H1 (cell line): Measurements from ENCODE around the gene GPR160. TPM values are rescaled to one million over a fixed set of nuclear protein-coding genes. Genes with fewer than 3 reads are reported as not detected.

Source experiments
- CTCF ChIA-PET: fragments of 300-600 bp; sonication (Branson Sonifier 250); formaldehyde crosslinking; loops from one replicate; lab custom pipeline; 2021; ENCODE audit not compliant: partially characterized antibody; lab: Charles Lee
- POLR2A ChIA-PET: fragments of 300-600 bp; sonication (Branson Sonifier 250); formaldehyde crosslinking; loops from one replicate; lab custom pipeline; 2021; ENCODE audit warnings: inconsistent platforms; ENCODE audit not compliant: partially characterized antibody; lab: Charles Lee
- DNase-seq, 2 experiments: peaks; one replicate each; pipeline versions ENCODE4 v3.0.0 to v3.0.0-alpha.2; 2010 to 2022; ENCODE audit warnings: low spot score in 2 of 2, low read depth in 1 of 2, mixed read lengths in 1 of 2
- FAIRE-seq: peaks from 2 replicates; lab custom pipeline; 2011; peaks lifted over from hg19 to GRCh38; lab: Jason Lieb, UNC
- H2AFZ ChIP-seq: 2 replicates; pipeline ENCODE4 v1.8.1; 2012; ENCODE audit warnings: low read length, inconsistent platforms
- H2AK5ac ChIP-seq: 2 replicates; pipeline ENCODE4 v1.6.1; 2013; ENCODE audit warnings: low read depth, low read length
- H2BK120ac ChIP-seq: replicated peaks from 2 replicates; pipeline ENCODE3; 2013; ENCODE audit warnings: low read depth, low read length, inconsistent platforms
- H2BK12ac ChIP-seq: 2 replicates; pipeline ENCODE4 v1.6.1; 2013; ENCODE audit warnings: low read depth, low read length
- H2BK15ac ChIP-seq: 2 replicates; pipeline ENCODE4 v1.6.1; 2013; ENCODE audit warnings: low read length
- H2BK20ac ChIP-seq: 2 replicates; pipeline ENCODE4 v1.6.1; 2013; ENCODE audit warnings: low read length
- H2BK5ac ChIP-seq: 2 replicates; pipeline ENCODE4 v1.6.1; 2013; ENCODE audit warnings: low read depth, low read length
- H3K14ac ChIP-seq: 2 replicates; pipeline ENCODE4 v1.6.1; 2013; ENCODE audit warnings: inconsistent platforms; ENCODE audit not compliant: insufficient read length
- H3K18ac ChIP-seq: 2 replicates; pipeline ENCODE4 v1.6.1; 2013; ENCODE audit warnings: low read length; ENCODE audit errors: extremely low read depth
- H3K23ac ChIP-seq: 2 replicates; pipeline ENCODE4 v1.6.1; 2013; ENCODE audit warnings: inconsistent platforms; ENCODE audit not compliant: insufficient read length
- H3K23me2 ChIP-seq: 2 replicates; pipeline ENCODE4 v1.6.1; 2013; ENCODE audit warnings: low read depth, low read length
- H3K27ac ChIP-seq: 2 replicates; pipeline ENCODE4 v1.6.1; 2011; ENCODE audit warnings: low read depth, low read length, inconsistent platforms
- H3K27me3 ChIP-seq, 4 experiments: replicated peaks in 1 of 4; 1 replicate in 1 of 4; 2 replicates in 3 of 4; pipeline versions ENCODE4 v1.6.1 to v1.8.1; 2011 to 2013; ENCODE audit warnings: low read length in 3 of 4, mild to moderate bottlenecking in 3 of 4, inconsistent platforms in 2 of 4, mixed read lengths in 2 of 4, moderate library complexity in 1 of 4; ENCODE audit not compliant: control insufficient read depth in 3 of 4, insufficient read depth in 3 of 4; ENCODE audit errors: extremely low read depth in 1 of 4
- H3K36me3 ChIP-seq, 4 experiments: 2 replicates each; pipeline versions ENCODE4 v1.6.1 to v1.8.1; 2011 to 2013; ENCODE audit warnings: mild to moderate bottlenecking in 4 of 4, low read length in 3 of 4, moderate library complexity in 2 of 4, control low read depth in 1 of 4, inconsistent platforms in 1 of 4; ENCODE audit not compliant: insufficient read depth in 4 of 4, control insufficient read depth in 2 of 4
- H3K4ac ChIP-seq: replicated peaks from 2 replicates; pipeline ENCODE3; 2013; ENCODE audit warnings: low read length, low read depth, mixed read lengths, inconsistent platforms; ENCODE audit not compliant: insufficient read length
- H3K4me1 ChIP-seq, 4 experiments: replicated peaks in 1 of 4; 1 replicate in 1 of 4; 2 replicates in 3 of 4; pipeline versions ENCODE4 v1.6.1 to v1.8.1; 2011 to 2013; ENCODE audit warnings: low read length in 3 of 4, inconsistent platforms in 2 of 4, mixed read lengths in 1 of 4; ENCODE audit not compliant: insufficient read depth in 4 of 4, control insufficient read depth in 3 of 4
- H3K4me2 ChIP-seq, 2 experiments: 2 replicates each; pipeline versions ENCODE4 v1.6.1 to v1.8.1; 2011 to 2013; ENCODE audit warnings: low read depth in 2 of 2, low read length in 2 of 2, control low read depth in 1 of 2, inconsistent platforms in 1 of 2, mild to moderate bottlenecking in 1 of 2; ENCODE audit not compliant: insufficient read depth in 1 of 2
- H3K4me3 ChIP-seq, 4 experiments: fragments of 200-600, 300-600 bp in 1 of 4; sonication (generic), shearing (Covaris generic), sonication (Bioruptor Twin) in 1 of 4; 2 replicates each; pipeline versions ENCODE4 v1.5.1 to v1.8.1; 2011 to 2016; ENCODE audit warnings: low read length in 4 of 4, low read depth in 3 of 4, control low read depth in 2 of 4, inconsistent platforms in 2 of 4, mild to moderate bottlenecking in 2 of 4, mixed read lengths in 1 of 4, moderate library complexity in 1 of 4; ENCODE audit not compliant: insufficient read depth in 2 of 4; ENCODE audit errors: extremely low read depth in 1 of 4
- H3K56ac ChIP-seq: replicated peaks from 2 replicates; pipeline ENCODE3; 2013; ENCODE audit warnings: low read depth, mild to moderate bottlenecking, mixed read lengths, low read length, inconsistent platforms; ENCODE audit not compliant: insufficient read length
- H3K79me1 ChIP-seq: 2 replicates; pipeline ENCODE4 v1.6.1; 2013; ENCODE audit warnings: low read depth, low read length, control low read depth
- H3K79me2 ChIP-seq, 2 experiments: 2 replicates each; pipeline versions ENCODE4 v1.6.1 to v1.8.1; 2012 to 2013; ENCODE audit warnings: low read length in 2 of 2, mild to moderate bottlenecking in 2 of 2, inconsistent platforms in 1 of 2; ENCODE audit not compliant: insufficient read depth in 2 of 2, control insufficient read depth in 1 of 2
- H3K9ac ChIP-seq, 4 experiments: replicated peaks in 1 of 4; 1 replicate in 1 of 4; 2 replicates in 3 of 4; pipeline versions ENCODE4 v1.6.1 to v1.8.1; 2011 to 2013; ENCODE audit warnings: low read depth in 3 of 4, low read length in 3 of 4, control low read depth in 2 of 4, mild to moderate bottlenecking in 2 of 4, moderate library complexity in 2 of 4, inconsistent platforms in 1 of 4; ENCODE audit errors: extremely low read depth in 1 of 4
- H3K9me3 ChIP-seq, 2 experiments: 2 replicates each; pipeline versions ENCODE4 v1.6.1 to v1.8.1; 2012 to 2013; ENCODE audit warnings: mild to moderate bottlenecking in 2 of 2, moderate library complexity in 2 of 2, control low read depth in 1 of 2, inconsistent platforms in 1 of 2, low read depth in 1 of 2, low read length in 1 of 2, mixed read lengths in 1 of 2; ENCODE audit not compliant: insufficient read depth in 2 of 2
- H4K20me1 ChIP-seq, 2 experiments: replicated peaks in 1 of 2; 2 replicates each; pipeline versions ENCODE3 to v1.8.1; 2011 to 2013; ENCODE audit warnings: inconsistent platforms in 2 of 2, low read length in 2 of 2, mild to moderate bottlenecking in 1 of 2; ENCODE audit not compliant: insufficient read depth in 2 of 2, control insufficient read depth in 1 of 2
- H4K5ac ChIP-seq: 2 replicates; pipeline ENCODE4 v1.6.1; 2013; ENCODE audit warnings: low read length, low read depth, mixed read lengths, inconsistent platforms; ENCODE audit not compliant: insufficient read length
- H4K8ac ChIP-seq: 2 replicates; pipeline ENCODE4 v1.8.0; 2013; ENCODE audit warnings: mild to moderate bottlenecking, moderate library complexity, low read length, inconsistent platforms; ENCODE audit not compliant: insufficient read depth; ENCODE audit errors: extremely low read depth
- H4K91ac ChIP-seq: replicated peaks from 2 replicates; pipeline ENCODE3; 2013; ENCODE audit warnings: low read length, mixed read lengths, inconsistent platforms; ENCODE audit not compliant: insufficient read length
- CBX5 ChIP-seq: fragments of 300-800, 300-1000 bp; sonication (generic); IDR thresholded peaks from 2 replicates; pipeline ENCODE4 v1.7.1; 2016; ENCODE audit warnings: antibody characterized with exemption, low read length, low read depth
- CHD1 ChIP-seq: IDR thresholded peaks from 2 replicates; pipeline ENCODE4 v1.6.1; 2012; ENCODE audit warnings: low read depth, low read length, improper control_type of control experiment
- CHD2 ChIP-seq: IDR thresholded peaks from 2 replicates; pipeline ENCODE4 v1.6.1; 2012; ENCODE audit warnings: low read length, improper control_type of control experiment
- EP300 ChIP-seq, 2 experiments: IDR thresholded peaks; 1 replicate in 1 of 2; 2 replicates in 1 of 2; pipeline ENCODE4 v1.6.1; 2011 to 2012; ENCODE audit warnings: low read depth in 2 of 2, low read length in 2 of 2, mild to moderate bottlenecking in 2 of 2, borderline replicate concordance in 1 of 2, inconsistent platforms in 1 of 2, moderate library complexity in 1 of 2
- GABPA ChIP-seq: IDR thresholded peaks from 2 replicates; pipeline ENCODE4 v1.6.1; 2011; ENCODE audit warnings: mild to moderate bottlenecking, low read length, moderate library complexity, borderline replicate concordance; ENCODE audit not compliant: insufficient read depth
- HDAC2 ChIP-seq, 2 experiments: fragments of 300-600 bp in 1 of 2; sonication (generic) in 1 of 2; IDR thresholded peaks; 2 replicates each; pipeline ENCODE4 v1.6.1; 2011 to 2012; ENCODE audit warnings: low read depth in 2 of 2, low read length in 2 of 2, mild to moderate bottlenecking in 2 of 2, moderate library complexity in 2 of 2, borderline replicate concordance in 1 of 2, inconsistent platforms in 1 of 2
- JUND ChIP-seq: IDR thresholded peaks from 2 replicates; pipeline ENCODE4 v1.6.1; 2011; ENCODE audit warnings: mild to moderate bottlenecking, improper control_type of control experiment, low read length
- PHF8 ChIP-seq: fragments of 200-600 bp; sonication (generic); conservative IDR thresholded peaks from 2 replicates; pipeline ENCODE4 v1.7.1; 2012; ENCODE audit warnings: low read depth, mild to moderate bottlenecking, inconsistent platforms, low read length, moderate library complexity
- RBBP5 ChIP-seq: IDR thresholded peaks from 2 replicates; pipeline ENCODE4 v1.7.1; 2012; ENCODE audit warnings: low read depth, mild to moderate bottlenecking, inconsistent platforms, low read length, moderate library complexity, borderline replicate concordance
- SIX5 ChIP-seq: IDR thresholded peaks from 2 replicates; pipeline ENCODE4 v1.6.1; 2011; ENCODE audit warnings: mild to moderate bottlenecking, low read depth, low read length
- SP2 ChIP-seq: IDR thresholded peaks from 2 replicates; pipeline ENCODE4 v1.6.1; 2012; ENCODE audit warnings: mild to moderate bottlenecking, low read length, inconsistent platforms
- SRF ChIP-seq: IDR thresholded peaks from 2 replicates; pipeline ENCODE4 v1.6.1; 2011; ENCODE audit warnings: mild to moderate bottlenecking, low read depth, low read length, moderate library complexity
- TAF1 ChIP-seq: IDR thresholded peaks from 2 replicates; pipeline ENCODE4 v1.6.1; 2011; ENCODE audit warnings: mild to moderate bottlenecking, low read depth, low read length
- ZNF274 ChIP-seq: IDR thresholded peaks from 2 replicates; pipeline ENCODE4 v1.7.0; 2012; ENCODE audit warnings: low read length, borderline replicate concordance; ENCODE audit errors: extremely low read depth
- WGBS, 2 experiments: shearing (Covaris generic) in 1 of 2; methylation state at CpG; one replicate each; pipeline versions ENCODE4 v1.1.6 to v1.1.7; 2013 to 2015; ENCODE audit warnings: low lambda C conversion rate in 2 of 2, mixed read lengths in 2 of 2, inconsistent platforms in 1 of 2, low coverage in 1 of 2, missing lambda C conversion rate in 1 of 2; ENCODE audit not compliant: insufficient replicate concordance in 2 of 2, insufficient coverage in 1 of 2, insufficient read length in 1 of 2; ENCODE audit errors: extremely low coverage in 1 of 2, missing lambda C conversion rate in 1 of 2; 5-methylcytosine and 5-hydroxymethylcytosine counted together
- polyA plus RNA-seq, 7 experiments: library from polyadenylated mRNA; depleted of rRNA in 3 of 7; stranded (reverse) in 5 of 7; unstranded in 2 of 7; fragments of >200 nt in 5 of 7; fragments of 200-250 nt in 2 of 7; gene quantifications; 1 replicate in 5 of 7; 2 replicates in 1 of 7; 4 replicates in 1 of 7; pipeline versions ENCODE4 v1.2.1 to v1.2.3, GENCODE V29; 2011 to 2013; ENCODE audit warnings: missing spikeins in 2 of 7, mixed read lengths in 2 of 7
- total RNA-seq: library from RNA; stranded (reverse); fragmentation: NEBNext Ultra II Directional; extraction: Animal tissue kit (Norgen Biotek cat#: 25700); gene quantifications from 2 replicates; pipeline ENCODE4 v1.2.1, GENCODE V29; 2021

The GPR160 gene
- total and polyA plus RNA-seq, 2 of the 8 experiments (the other 6 are each of a cell fraction or from before 2014, with no cell fraction given) = 14.3 to 16.6 TPM

- no peak overlapping the region for H3K4ac ChIP-seq
- H3K79me1 ChIP-seq = no peaks in the 10 kb centered on the region
- ChIA-PET POLR2A (interaction anchor here (0.8 to 2.6 kb wide), 5 partner anchors 9 to 268 kb away, joined by 3 to 12 read pairs (median 4); partner anchors contain the start of genes LRRC31 and SEC62), CTCF (interaction anchor here (1.0 to 2.3 kb wide), 5 partner anchors 19 to 75 kb away, joined by 3 to 14 read pairs (median 3); no protein-coding TSS in a partner anchor)
- DNase-seq = no peak
- no peaks in the 10 kb centered on the region for H4K20me1 ChIP-seq
- peak overlapping the region; percentile 66; the same call in 1 of the 2 replicates for H2AFZ ChIP-seq
- peaks cover 0 to 3% of the 10 kb centered on the region in 2 experiments; a peak in 1 of 4 replicates for H3K79me2 ChIP-seq
- H3K36me3 ChIP-seq = no peaks in the 10 kb centered on the region
- no peak overlapping the region for H3K9ac ChIP-seq
- 53% methylated on average over 8 of the region's 8 CpGs; no CpG with 5 or more reads in 1 of the 2 experiments for WGBS, 2 experiments
- FAIRE-seq = no peak
- H3K27ac ChIP-seq = no peak overlapping the region
- H3K23ac ChIP-seq = no peak overlapping the region
- no peak overlapping the region for H2BK5ac ChIP-seq
- no peaks in the 10 kb centered on the region for H3K9me3 ChIP-seq
- no peak overlapping the region for H2BK12ac ChIP-seq
- peaks cover 0 to 7% (median 5%) of the 10 kb centered on the region in 4 experiments; a peak in 4 of 7 replicates for H3K4me1 ChIP-seq
- no peak overlapping the region for H4K8ac ChIP-seq
- H3K4me2 ChIP-seq = peak overlapping the region; percentile 38 to 45
- H4K91ac ChIP-seq = no peak overlapping the region
- H3K23me2 ChIP-seq = peaks cover 7% of the 10 kb centered on the region; the same call in 1 of the 2 replicates
- no peak overlapping the region for H2BK15ac ChIP-seq
- TF ChIP-seq HDAC2 (IDR thresholded peaks at IDR 0.05; ENCODE audit: borderline replicate concordance in 1 of 2, low read depth in 2 of 2, low read length in 2 of 2) (no peak), RBBP5 (no peak), EP300 (IDR thresholded peaks at IDR 0.05; ENCODE audit: borderline replicate concordance in 1 of 2, low read depth in 2 of 2, low read length in 2 of 2) (no peak), ZNF274 (no peak), SRF (no peak), TAF1 (no peak), JUND (no peak), PHF8 (no peak), CHD2 (no peak), CBX5 (no peak), CHD1 (no peak), SP2 (no peak), GABPA (no peak), SIX5 (no peak)
- H3K56ac ChIP-seq = no peak overlapping the region
- no peak overlapping the region for H3K18ac ChIP-seq
- no peak overlapping the region for H2BK20ac ChIP-seq
- H2BK120ac ChIP-seq = no peak overlapping the region
- peak overlapping the region in 1 of 4 experiments; percentile 35; a peak in 1 of 8 replicates for H3K4me3 ChIP-seq
- no peak overlapping the region for H3K14ac ChIP-seq
- H3K27me3 ChIP-seq = no peaks in the 10 kb centered on the region
- H4K5ac ChIP-seq = no peak overlapping the region
- no peak overlapping the region for H2AK5ac ChIP-seq
These were observed 2.6 kb downstream of the GPR160 start for GRCh38 chr3:170040418-170040817.
